Astrocyte (in vitro differentiated cells and primary cell): ENCODE results near the gene DCP2.

ENCODE experiments used
- EZH2 ChIP-seq: IDR thresholded peaks from 2 replicates; pipeline ENCODE4 v1.6.1; 2012; ENCODE audit warnings: mild to moderate bottlenecking, low read length, inconsistent platforms; ENCODE audit not compliant: insufficient read depth
- TF ChIP-seq, protein P1 (sequence below): IDR thresholded peaks from 2 replicates; pipeline ENCODE4 v1.5.1; 2011; ENCODE audit warnings: low read depth, mild to moderate bottlenecking, inconsistent platforms, low read length, moderate library complexity; ENCODE audit not compliant: insufficient read depth

DNA sequence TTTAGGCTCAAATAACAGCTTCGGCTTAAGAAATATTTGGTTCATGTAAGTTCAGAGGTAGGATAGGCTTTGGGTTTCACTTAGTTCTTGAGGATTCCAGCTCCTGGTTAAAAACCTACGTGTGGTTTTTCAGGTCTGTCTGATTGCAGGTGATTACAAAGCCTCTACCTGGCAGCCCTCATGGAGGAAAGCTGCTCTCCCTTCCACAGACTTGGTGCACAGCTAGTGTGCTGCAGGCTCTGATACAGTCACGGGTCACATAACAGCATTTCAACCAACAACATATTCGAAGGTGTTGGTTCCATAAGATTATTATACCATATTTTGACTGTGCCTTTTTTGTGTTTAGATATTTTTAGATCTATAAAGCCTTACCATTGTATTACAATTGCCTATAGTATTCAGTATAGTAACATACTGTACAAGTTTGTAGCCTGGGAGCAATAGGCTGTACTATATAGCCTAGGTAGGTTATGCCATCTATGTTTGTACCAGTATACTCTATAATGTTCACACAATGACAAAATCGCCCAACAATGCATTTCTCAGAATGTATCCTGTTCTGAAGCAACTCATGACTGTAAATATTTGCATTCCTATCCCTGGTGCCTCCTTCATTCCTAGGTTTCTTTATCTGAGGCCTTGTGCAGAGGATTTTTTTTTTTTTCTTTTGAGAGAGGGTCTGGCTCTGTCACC is 8.0 kb upstream of the DCP2 start:
- TF ChIP-seq, protein P1, sequence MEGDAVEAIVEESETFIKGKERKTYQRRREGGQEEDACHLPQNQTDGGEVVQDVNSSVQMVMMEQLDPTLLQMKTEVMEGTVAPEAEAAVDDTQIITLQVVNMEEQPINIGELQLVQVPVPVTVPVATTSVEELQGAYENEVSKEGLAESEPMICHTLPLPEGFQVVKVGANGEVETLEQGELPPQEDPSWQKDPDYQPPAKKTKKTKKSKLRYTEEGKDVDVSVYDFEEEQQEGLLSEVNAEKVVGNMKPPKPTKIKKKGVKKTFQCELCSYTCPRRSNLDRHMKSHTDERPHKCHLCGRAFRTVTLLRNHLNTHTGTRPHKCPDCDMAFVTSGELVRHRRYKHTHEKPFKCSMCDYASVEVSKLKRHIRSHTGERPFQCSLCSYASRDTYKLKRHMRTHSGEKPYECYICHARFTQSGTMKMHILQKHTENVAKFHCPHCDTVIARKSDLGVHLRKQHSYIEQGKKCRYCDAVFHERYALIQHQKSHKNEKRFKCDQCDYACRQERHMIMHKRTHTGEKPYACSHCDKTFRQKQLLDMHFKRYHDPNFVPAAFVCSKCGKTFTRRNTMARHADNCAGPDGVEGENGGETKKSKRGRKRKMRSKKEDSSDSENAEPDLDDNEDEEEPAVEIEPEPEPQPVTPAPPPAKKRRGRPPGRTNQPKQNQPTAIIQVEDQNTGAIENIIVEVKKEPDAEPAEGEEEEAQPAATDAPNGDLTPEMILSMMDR = no peak
- TF ChIP-seq EZH2 = no peak
